ENCODE results near the gene CCDC83.

- no peak for TF ChIP-seq CTCF (IDR thresholded peaks at IDR 0.05)
- no peak for TF ChIP-seq POLR2A (IDR thresholded peaks at IDR 0.05)
Observed at GRCh38 chr11:85810871-85811611, 44.1 kb upstream of the CCDC83 start, which contains the start of gene SYTL2.

Measured in lower leg skin (tissue), 3 donors.